NCI-H748 (cell line): ENCODE results near the gene PRAC1.

Source experiments
- DNase-seq: peaks from one replicate; lab custom pipeline; 2025; ENCODE audit not compliant: unreplicated experiment; lab: John Stamatoyannopoulos, UW

Gene PRAC1

DNA sequence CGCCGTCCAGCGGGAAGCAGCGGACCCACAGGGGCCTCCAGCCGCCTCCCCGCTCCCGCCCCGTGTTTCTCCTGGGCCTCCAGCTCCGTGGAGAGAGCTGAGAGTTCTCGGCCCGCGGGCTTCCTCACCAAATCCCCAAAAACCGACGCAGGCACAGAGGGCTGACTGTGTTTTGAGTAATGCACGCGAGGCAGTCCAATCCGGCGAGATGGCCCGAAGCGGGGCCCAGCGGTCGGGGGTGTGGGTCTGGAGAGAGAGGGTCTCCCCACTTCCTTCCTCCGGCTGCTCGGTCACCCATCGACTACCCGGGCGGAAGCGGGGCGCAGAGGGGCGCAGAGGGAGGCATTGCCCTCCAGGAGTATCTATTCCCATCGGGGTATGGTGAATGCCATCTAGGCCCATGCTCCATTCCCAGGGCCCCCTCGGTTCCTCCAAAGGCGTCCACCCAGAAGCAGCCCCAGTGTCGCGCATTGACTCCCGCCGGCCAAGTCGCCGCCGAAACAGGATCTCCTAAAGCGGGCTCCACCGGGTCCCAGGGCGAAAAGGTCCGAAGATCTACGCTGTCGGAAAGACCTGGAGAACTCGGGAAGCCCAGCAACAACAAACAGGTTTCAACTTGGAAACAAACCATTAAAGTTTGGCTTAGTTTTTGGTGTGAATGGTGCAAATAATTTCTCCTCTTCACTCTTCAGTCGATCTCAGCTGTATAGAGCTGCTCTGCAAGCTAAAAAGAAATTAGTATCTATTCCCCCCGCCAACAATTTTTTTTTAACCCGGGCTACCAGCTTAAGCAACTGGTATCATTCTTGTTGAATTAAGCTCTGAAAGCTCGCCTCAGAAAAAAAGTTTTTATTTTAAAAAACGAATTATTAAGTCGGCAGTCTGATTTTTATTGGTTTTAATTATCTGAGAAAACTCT is 25.4 kb upstream of the PRAC1 start:
- DNase-seq = no peak

DNA sequence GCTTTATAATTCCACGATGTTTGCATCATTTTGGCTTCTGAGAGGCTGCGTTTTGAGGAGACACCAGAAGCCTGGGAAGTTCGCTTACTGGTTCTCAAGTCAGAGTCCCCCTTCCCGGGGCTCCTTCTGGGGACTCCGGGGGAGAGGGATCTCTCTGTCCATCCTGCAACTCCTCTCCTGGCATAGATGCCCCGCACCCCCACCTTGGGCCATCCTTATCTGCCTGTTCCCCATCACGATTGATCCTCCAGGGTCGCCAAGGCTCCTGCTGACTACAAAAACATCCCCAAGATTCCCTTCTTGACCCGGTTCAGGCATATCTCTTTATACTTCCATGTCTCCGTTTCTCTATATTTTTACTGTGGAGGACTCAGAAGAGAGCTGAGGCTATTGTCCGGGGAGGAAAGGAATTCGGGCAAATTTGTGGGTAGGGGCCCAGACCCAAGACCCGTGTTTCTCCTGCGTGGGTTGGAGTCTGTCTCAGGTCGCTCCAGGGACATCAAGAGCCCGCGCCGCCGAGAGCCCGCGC is 24.7 kb upstream of the PRAC1 start:
- DNase-seq = no peak

DNA sequence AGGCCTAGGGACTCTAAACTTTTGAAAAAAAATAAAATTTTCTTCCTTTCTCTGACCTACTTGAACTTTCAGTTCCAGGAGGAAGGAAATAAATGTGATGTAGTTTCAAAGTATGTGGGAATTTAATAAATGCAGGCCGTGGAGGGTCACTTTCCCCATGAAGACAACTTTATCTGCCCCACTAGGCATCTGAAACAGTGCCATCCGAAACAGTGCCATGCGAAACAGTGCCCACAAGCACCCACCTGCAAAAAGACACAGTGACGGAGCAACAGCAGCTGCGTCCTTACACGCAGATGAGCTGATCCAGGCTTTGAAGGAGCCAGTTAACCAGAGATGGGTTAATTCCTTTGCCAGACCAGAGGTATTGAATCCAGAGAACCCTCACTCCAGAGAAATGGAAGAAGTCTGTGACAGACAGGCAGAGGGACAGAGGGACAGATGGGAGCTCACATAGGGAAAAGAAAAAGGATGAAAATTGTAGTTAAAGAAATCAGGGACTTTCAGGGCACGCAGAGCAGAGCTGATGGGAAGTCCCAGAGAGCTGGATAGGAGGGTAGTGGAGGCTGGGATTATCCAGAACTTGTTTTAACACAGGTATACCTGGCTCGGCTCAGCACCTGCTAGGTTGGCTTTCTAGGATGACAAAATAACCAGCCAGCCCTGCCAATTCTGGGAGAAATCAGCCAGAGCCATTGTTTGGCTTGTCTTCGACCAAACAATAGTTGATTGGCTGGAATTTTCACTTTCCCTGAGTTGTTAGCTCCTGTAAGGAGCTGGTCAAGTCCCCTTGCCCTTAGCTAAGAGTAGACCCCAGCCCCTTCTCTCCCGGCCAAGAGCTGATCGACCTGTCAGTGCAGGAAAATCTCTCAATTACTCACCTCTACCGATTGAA is 23.3 kb upstream of the PRAC1 start:
- no peak for DNase-seq

DNA sequence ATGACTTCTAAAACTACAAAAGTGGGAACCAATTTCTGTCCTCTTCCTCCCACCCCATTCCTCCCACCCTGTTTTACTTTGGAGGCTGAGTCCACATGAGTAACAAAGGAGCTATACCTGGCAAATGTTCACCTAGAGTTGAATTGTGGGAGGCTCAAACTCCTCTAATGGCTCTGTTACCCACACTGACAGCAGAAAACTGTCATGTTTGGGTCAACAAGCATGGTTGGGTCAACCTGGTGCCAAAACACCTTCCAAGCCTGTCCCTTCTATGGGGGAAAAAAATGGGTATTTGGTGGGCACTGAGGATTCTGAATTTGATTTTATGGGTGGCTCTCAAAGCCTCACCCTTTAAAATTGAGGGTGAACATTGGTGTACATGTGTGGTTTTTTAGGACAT is 18.2 kb upstream of the PRAC1 start:
- no peak for DNase-seq

DNA sequence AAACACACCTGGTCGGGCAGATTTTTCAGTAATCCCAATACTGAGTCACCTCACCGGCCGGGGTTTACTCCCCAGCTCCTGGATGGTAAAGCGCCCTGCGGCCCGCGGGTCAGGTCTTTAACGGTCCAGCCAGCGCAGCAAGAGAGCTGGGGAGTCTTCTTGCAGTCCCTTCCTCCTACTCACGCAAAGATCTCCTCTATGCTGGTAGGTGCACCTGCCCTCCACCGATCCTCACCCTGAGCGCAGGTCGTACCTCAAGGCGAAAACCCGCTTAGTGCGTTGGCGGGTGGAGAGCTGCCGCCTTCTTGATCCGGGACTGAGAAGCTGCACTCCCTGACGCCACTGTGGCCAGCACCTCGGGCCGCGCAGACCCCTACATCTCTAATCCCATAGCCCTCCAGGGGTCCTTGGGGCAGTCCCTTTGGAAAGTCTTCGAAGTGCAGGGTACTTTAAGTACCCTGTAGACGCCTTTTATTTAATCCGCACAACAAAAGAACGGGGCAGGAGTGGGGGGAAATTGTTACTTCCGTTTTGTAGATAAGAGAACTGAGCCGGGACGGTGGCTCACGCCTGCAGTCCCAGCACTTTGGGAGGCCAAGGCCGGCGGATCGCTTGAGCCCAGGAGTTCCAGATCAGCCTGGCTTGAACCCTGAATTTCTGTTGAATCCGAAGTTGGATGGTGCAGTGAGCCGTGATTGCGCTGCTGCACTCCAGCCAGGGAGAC is 16.6 kb upstream of the PRAC1 start:
- no peak for DNase-seq

DNA sequence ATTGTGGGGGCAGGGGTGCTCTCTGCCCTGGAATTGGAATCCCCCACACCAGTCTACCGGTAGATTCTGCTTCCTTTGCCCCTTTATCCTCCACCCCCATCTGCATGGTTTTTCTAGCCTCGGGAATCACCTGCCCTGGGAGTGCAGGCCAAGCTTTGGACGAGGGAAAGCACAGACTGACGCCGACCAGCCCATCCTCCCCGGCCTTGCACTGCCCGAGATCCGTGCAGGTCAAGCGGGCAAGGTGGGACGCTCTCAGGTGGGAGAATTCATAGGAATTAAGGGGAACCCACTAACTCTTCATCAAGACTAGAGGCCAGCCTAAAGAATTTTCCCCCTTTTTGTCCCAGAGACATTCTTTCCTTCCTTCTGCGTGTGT is 16.1 kb upstream of the PRAC1 start:
- no peak for DNase-seq

DNA sequence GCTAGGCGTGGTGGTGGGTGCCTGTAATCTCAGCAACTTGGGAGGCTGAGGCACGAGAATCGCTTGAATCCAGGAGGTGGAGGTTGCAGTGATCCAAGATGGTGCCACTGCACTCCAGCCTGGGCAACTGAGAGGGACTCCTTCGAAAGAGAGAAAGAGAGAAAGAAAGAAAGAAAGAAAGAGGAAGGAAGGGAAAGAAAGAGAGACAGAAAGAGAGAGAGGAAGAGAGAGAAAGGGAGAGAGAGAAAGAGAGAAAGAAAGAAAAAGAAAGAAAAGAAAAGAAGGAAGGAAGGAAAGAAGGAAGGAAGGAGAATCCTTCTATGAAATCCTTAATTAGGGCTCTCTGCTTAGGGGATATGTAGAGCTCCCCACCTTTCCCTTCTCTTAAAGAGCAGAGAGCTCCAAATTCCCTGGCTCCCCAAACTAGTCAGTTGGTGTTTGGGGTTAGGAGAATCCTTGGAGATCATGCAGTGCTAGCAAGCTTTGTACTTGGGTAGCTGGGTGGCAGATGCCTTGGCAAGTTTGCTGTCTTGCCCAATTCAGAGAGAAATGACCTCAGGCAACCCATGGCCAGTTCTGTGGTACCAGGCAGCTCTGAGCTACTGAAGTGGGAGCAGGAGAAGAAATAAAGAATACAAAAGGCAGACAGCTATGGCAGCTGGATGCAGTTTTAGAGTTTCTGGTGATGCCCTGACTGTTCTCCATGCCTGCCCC is 15.2 kb upstream of the PRAC1 start:
- DNase-seq = no peak

DNA sequence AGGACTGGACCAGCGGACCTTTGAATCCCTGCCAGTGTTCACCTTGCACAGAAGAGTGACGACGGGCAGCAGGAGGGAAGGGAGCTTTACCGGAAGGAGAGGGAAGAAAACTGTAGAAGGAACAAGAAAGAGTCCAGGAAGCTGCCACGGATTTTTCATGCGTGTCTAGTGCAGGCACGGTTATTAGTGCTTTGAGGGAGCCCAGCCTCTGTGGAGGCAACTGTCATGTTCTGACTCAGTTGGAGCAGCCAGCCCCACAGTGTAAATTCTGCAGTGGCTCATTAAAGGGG is 12.7 kb upstream of the PRAC1 start:
- no peak for DNase-seq

DNA sequence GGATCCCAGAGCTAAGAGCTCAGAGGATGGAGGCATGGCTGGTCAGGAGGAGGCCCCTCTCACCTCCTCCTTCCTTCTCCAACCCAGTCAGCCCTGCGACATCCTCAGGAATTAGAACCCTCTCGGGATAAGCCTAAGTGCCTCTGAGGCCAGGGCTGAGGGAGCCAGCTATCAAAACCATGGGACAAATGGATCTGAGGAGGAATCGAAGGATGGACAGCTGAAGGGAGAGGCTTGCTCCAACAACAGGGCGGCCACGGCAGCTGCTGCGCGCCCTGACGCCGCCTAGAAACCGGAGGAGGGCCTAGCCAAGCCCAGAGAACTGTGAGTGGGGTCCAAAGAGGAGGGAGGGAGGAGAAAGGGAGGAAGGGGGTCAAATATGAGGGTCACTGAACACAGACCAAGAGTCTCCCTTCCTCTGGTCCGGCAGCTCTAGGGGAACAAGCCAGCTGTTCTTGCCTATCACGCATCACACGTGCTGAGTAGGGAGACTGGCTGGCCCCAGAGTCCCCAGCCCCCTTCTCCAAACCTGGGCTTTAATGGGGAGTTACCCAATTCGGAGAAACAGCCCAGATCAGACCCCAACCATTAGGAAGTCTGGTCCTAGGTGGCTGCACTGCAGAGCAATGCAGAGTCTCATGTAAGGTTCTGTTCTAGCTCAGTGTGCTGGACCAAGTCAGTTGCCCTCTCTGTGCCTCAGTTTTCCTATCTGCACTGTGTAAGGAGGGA is 12.2 kb upstream of the PRAC1 start:
- DNase-seq = no peak

DNA sequence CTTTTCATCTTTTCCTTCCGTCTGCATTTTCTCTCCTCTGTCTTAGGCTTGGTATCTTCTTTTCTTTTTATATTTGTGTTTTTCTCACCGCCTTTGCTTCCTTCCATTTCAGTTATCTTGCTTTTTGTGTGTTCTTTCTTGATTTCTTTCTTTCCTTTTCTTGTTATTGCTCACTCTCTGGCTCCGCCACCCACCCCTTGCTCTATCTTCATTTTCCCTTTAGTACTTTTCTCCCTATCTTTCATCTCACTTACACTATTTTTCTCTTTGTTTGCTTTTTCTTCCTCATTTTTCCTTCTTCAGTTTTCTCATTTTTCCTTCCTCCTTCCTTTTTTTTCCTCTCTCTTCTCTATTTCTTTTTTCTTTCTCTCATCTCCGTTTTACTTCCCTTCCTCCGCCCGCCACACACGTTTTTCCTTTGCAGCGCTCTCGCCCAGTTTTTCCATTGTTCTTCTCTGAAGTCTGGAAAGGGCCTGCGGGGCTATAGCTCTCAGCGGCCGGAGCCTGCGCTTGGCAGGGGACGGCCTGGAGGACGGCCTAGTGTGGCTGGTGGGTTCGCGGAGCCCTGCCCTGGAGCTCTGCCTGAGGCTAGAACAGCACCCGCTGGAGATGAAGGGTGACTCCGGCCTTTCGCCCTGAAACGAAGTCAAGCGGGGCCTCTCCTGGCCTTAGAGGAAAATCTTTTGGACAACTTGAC is 11.5 kb upstream of the PRAC1 start:
- no peak for DNase-seq

DNA sequence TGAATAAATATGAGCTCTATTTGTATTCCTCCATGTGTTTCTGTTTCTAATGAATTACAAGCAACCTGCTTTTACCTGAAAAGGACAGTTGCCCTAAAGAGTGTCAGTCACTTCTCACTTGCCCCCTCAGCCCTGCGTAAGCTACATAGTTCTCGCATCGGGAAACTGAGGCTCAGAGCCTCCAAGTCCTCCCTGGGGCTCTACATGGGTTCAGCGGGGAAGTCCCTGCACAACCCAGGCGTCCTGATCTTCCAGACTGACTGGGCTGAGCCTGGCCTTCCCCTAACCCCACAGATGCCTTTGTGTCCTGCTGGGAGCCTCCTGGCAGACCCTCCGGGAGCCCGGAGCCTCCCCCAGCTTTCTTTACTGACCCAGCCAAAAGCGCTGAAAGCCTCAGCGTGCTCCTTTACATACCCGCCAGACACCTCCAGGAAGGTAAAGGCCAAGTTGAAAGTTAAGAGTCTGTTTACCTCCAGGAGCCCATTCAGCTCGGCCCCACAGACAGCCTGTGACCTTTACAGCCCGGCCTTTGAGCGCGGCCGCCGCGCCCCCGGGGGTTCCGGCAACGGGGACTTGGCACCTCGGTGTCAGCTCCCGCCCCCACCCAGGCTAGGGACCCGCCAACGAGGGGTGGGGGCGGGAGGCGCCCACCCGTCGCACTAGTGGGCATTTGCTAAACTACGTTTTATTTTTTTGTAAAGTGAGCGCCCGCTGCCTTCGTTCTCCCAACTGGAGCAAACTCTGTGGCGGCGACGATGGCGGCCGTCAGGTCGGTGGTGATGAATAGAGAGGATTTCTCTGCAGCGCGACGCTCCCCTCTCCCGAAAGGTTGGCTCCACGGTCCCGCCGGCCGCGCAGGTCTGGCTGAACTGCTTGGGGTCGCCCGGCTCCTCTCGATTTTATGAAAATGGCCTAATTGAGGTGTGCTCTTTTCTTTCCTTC is 10.6 kb upstream of the PRAC1 start:
- peak; percentile 34 for DNase-seq

DNA sequence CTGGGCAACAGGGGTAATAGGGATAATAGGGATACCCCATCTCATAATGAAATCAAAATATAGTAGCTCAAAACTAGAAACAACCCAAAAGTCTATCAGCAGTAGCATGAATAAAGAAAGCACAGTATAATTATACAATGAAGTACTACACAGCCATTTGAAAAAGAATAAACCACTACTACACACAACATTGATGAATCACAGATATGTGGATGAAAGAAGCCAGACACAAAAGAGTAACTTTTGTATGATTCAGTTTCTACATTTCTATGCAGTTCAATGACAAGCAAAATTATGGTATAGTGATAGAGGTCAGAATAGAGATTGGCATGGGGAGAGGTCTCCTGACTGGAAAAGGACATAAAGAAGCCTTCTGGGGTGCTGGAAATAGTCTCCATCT is 9.0 kb upstream of the PRAC1 start:
- DNase-seq = no peak

DNA sequence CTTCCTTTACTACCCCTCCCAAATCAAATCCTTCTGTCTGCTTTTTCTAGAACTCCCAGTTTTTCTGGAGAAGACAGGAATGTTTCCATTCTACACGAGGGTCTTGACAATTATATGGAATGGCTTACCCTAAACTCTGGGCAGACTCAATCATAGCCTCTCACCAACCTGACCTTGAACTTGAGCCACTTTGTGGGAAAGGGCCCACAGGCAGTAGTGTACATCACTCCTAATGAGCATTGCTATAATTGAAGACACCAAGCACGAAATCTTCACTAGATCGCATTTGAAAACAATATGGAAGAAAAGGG is 7.9 kb upstream of the PRAC1 start:
- DNase-seq = no peak

DNA sequence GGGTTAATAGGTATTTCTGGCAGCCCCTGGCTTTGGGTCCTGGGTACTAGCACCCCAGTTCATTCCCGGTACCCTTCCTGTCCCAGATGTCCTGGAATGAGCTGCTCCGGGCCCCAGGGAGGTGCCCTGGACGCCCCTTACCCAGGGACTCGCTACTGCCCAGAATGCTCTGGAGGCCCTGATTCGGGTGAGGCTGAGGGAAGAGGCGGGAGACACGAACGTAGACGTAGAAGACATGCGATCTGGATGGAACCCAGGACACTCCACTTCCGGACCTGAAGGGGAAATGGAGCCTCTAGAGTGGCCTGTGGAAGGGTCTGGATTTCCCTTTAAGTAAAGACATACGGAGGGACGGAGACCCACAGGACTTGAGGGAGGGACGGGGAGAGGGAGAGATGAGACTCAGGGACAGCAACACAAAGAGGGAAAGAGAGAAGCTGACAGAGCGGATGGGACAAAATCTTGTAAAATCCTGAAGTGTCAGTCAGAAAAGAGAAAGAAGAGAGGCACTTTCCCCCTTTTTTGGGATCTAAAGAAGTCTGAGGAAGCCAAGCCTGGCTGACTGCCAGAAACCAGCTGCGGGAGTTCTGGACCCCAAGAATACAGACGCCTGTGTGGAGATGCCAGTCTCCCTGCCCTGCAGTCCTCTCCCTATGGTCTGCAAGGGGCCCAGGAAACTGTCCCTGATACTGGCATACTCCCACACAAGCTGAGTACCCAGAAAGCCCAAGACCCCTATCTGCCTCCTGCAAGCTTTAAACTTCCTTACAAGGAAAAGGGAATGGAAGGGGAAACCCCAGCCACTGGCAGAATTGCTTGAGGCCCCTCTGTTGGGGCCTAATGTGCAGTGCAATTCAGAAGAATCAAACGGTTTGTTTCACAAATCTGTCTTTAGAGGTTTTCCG is 7.3 kb upstream of the PRAC1 start:
- peak; percentile 45 for DNase-seq

DNA sequence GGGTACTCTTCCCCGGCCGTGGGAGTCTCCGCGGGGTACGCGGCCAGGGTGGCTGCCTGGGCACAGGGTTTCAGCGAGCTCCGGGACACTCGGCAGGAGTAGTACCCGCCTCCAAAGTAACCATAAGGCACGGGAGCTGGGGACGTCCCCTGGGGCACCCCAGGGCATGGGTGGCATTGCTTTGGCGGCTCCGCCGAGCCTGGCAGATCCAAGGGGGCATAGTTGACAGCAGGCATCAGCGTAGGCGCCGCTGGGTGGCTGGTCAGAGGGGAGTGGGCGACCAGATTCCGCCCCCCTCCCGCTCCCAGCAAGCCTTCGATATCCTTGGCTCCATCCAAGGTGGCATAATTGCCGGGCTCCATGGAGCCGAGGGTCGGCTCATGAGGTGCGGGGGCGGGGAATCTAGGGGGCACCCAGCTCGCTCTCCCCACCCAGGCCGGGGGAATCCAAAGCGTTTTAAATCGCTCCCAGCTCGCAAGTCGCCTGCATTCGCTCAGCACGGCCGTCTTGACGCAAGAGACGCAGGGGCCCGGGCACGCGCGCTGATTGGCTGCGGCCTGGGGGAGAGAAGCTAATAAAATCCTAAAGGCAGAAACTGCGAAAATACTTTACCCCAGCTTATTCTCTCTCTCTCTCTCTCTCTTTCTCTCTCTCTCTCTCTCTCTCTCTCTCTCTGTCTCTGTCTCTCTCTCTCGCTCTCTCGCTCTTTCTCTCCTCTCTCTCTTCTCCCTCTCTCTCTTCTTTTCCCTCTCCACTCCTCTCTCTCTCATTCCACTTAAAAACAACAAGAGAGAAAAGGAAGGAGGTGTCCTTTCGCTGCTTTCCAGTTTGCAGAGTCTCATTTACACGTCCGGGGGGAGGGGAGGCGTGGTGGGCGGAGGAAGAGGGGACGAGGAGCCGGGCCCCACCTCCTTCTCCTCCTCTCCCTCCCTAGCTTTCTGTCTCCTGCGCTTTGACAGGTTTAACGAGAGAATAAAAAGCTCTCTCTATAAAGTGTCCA is 6.2 kb upstream of the PRAC1 start, which contains the start of gene HOXB13:
Gene HOXB13 (minus strand): TSS at position 519 of the 1,000 bp plus-strand sequence. CDS start 157 bp downstream, at position 362.
- DNase-seq = peak; percentile 86
